Common myeloid progenitor, CD34-positive (primary cell): Measurements from ENCODE around the gene TPST1.

Source experiments
- CTCF ChIA-PET: fragments of 350-600 bp; sonication (Branson Sonifier 250); formaldehyde crosslinking; loops from one replicate; lab custom pipeline; 2021; ENCODE audit warnings: antibody characterized with exemption; lab: Charles Lee
- POLR2A ChIA-PET: fragments of 350-600 bp; sonication (Branson Sonifier 250); formaldehyde crosslinking; loops from one replicate; lab custom pipeline; 2021; ENCODE audit warnings: antibody characterized with exemption; lab: Charles Lee
- DNase-seq, 3 donors: peaks; one replicate each; pipeline versions ENCODE4 v3.0.0 to v3.0.0-alpha.2; 2013
- H3K27ac ChIP-seq, 2 experiments: 1 replicate in 1 of 2; 2 replicates in 1 of 2; pipeline ENCODE4 v1.7.0; 2013; ENCODE audit warnings: inconsistent platforms in 2 of 2, low read length in 2 of 2, mild to moderate bottlenecking in 2 of 2, low read depth in 1 of 2, moderate library complexity in 1 of 2; ENCODE audit not compliant: severe bottlenecking in 2 of 2, insufficient read depth in 1 of 2, poor library complexity in 1 of 2
- H3K27me3 ChIP-seq, 5 experiments: replicated peaks in 2 of 5; 1 replicate in 3 of 5; 2 replicates in 2 of 5; pipeline versions ENCODE4 v1.6.1 to v1.7.0; 2013; ENCODE audit warnings: low read length in 4 of 5, mild to moderate bottlenecking in 2 of 5, moderate library complexity in 2 of 5, inconsistent platforms in 1 of 5; ENCODE audit not compliant: insufficient read depth in 5 of 5, control insufficient read depth in 4 of 5
- H3K36me3 ChIP-seq, 4 experiments: 1 replicate in 2 of 4; 2 replicates in 2 of 4; pipeline versions ENCODE4 v1.6.1 to v1.7.0; 2013; ENCODE audit warnings: low read length in 3 of 4, control low read depth in 1 of 4, mild to moderate bottlenecking in 1 of 4; ENCODE audit not compliant: control insufficient read depth in 4 of 4, insufficient read depth in 4 of 4
- H3K4me1 ChIP-seq, 4 experiments: 1 replicate in 3 of 4; 2 replicates in 1 of 4; pipeline versions ENCODE4 v1.6.1 to v1.7.1; 2013; ENCODE audit warnings: low read length in 3 of 4, mild to moderate bottlenecking in 3 of 4, control low read depth in 1 of 4, inconsistent platforms in 1 of 4, moderate library complexity in 1 of 4; ENCODE audit not compliant: control insufficient read depth in 4 of 4, insufficient read depth in 4 of 4; ENCODE audit errors: control extremely low read depth in 1 of 4
- H3K4me3 ChIP-seq, 7 experiments: 1 replicate in 4 of 7; 2 replicates in 3 of 7; pipeline versions ENCODE4 v1.5.1 to v1.7.0; 2013; ENCODE audit warnings: mild to moderate bottlenecking in 7 of 7, low read length in 6 of 7, moderate library complexity in 6 of 7, inconsistent platforms in 2 of 7, low read depth in 2 of 7, control low read depth in 1 of 7; ENCODE audit not compliant: insufficient read depth in 4 of 7, control insufficient read depth in 1 of 7; ENCODE audit errors: extremely low read depth in 1 of 7
- H3K9me3 ChIP-seq, 5 experiments: 1 replicate in 4 of 5; 2 replicates in 1 of 5; pipeline versions ENCODE4 v1.6.1 to v1.7.1; 2013; ENCODE audit warnings: low read length in 4 of 5, mild to moderate bottlenecking in 2 of 5, inconsistent platforms in 1 of 5, low read depth in 1 of 5, moderate library complexity in 1 of 5; ENCODE audit not compliant: control insufficient read depth in 4 of 5, insufficient read depth in 2 of 5; ENCODE audit errors: control extremely low read depth in 1 of 5
- WGBS: methylation state at CpG from one replicate; pipeline ENCODE4 v1.1.5; 2013; ENCODE audit not compliant: insufficient coverage; 5-methylcytosine and 5-hydroxymethylcytosine counted together

TPST1 gene

GRCh38 chr7:66336760-66337159 lies 131.6 kb downstream of the TPST1 start:
- DNase-seq, result peak in 2 of 3 donors; percentile 22 to 38
- Histone ChIP-seq H3K4me1 (no peaks in the 10 kb centered on the region), H3K27ac (no peak overlapping the region), H3K9me3 (peaks cover 5 to 29% (median 7%) of the 10 kb centered on the region in 5 experiments), H3K4me3 (no peak overlapping the region), H3K27me3 (no peaks in the 10 kb centered on the region), H3K36me3 (peaks cover 0 to 2% (median 0%) of the 10 kb centered on the region in 4 experiments)
- POLR2A ChIA-PET, result no interaction called here
- CTCF ChIA-PET, result interaction anchor here (1.1 kb wide), 1 partner anchor 54 kb away, joined by 3 read pairs; no protein-coding TSS in a partner anchor

- ChIA-PET POLR2A (no interaction called here), CTCF (no interaction called here)
- no peaks in the 10 kb centered on the region for H3K27me3 ChIP-seq
Observed at GRCh38 chr7:66339141-66339540, 134.0 kb downstream of the TPST1 start.

GRCh38 chr7:66344166-66344565 lies 139.0 kb downstream of the TPST1 start:
- WGBS, result no CpG with 5 or more reads among the region's 1 CpG
- H3K9me3 ChIP-seq, result peaks cover under 1 to 8% (median 4%) of the 10 kb centered on the region in 5 experiments
- peak in 1 of 3 donors; percentile 14 for DNase-seq
- peaks cover 9 to 13% (median 11%) of the 10 kb centered on the region in 4 experiments for H3K4me1 ChIP-seq
- POLR2A ChIA-PET, result no interaction called here
- H3K27me3 ChIP-seq, result no peaks in the 10 kb centered on the region
- H3K36me3 ChIP-seq, result peaks cover 0 to 2% (median 0%) of the 10 kb centered on the region in 4 experiments
- H3K27ac ChIP-seq, result no peak overlapping the region
- H3K4me3 ChIP-seq, result no peak overlapping the region
- CTCF ChIA-PET, result no interaction called here

More at GRCh38 chr7:66339141-66339540, 134.0 kb downstream of the TPST1 start:
- H3K9me3 ChIP-seq, result peaks cover 5 to 29% (median 10%) of the 10 kb centered on the region in 5 experiments
- H3K4me1 ChIP-seq, result no peaks in the 10 kb centered on the region
- H3K4me3 ChIP-seq, result no peak overlapping the region
- H3K27ac ChIP-seq, result no peak overlapping the region
- no peak for DNase-seq
- no CpG with 5 or more reads among the region's 1 CpG for WGBS
- peaks cover 0 to 2% (median 0%) of the 10 kb centered on the region in 4 experiments for H3K36me3 ChIP-seq

GRCh38 chr7:66348531-66348930 lies 143.4 kb downstream of the TPST1 start:
- Histone ChIP-seq H3K9me3 (peaks cover 0 to 3% (median 0%) of the 10 kb centered on the region in 5 experiments), H3K4me1 (peaks cover 12 to 19% (median 15%) of the 10 kb centered on the region in 4 experiments), H3K27ac (no peak overlapping the region), H3K36me3 (no peaks in the 10 kb centered on the region), H3K27me3 (no peaks in the 10 kb centered on the region), H3K4me3 (peak overlapping the region in 2 of 7 experiments; percentile 33 to 48)
- DNase-seq, result peak in 1 of 3 donors; percentile 3
- CTCF ChIA-PET, result no interaction called here
- WGBS, result 5% methylated on average over 3 of the region's 4 CpGs
- POLR2A ChIA-PET, result no interaction called here

- Histone ChIP-seq H3K9me3 (peaks cover 0 to 1% (median 0%) of the 10 kb centered on the region in 5 experiments), H3K36me3 (no peaks in the 10 kb centered on the region), H3K4me3 (peak overlapping the region in 2 of 7 experiments; percentile 33 to 48), H3K4me1 (peaks cover 12 to 19% (median 15%) of the 10 kb centered on the region in 4 experiments), H3K27me3 (no peaks in the 10 kb centered on the region), H3K27ac (no peak overlapping the region)
- WGBS, result 50% methylated on average over 3 of the region's 6 CpGs
- CTCF ChIA-PET, result no interaction called here
- peak; percentile 47 to 82 (median 75) for DNase-seq
- POLR2A ChIA-PET, result no interaction called here
Observed at GRCh38 chr7:66348959-66349358, 143.8 kb downstream of the TPST1 start.

- Histone ChIP-seq H3K36me3 (no peaks in the 10 kb centered on the region), H3K9me3 (no peaks in the 10 kb centered on the region), H3K4me3 (no peak overlapping the region), H3K4me1 (peaks cover 12 to 19% (median 15%) of the 10 kb centered on the region in 4 experiments), H3K27ac (no peak overlapping the region), H3K27me3 (no peaks in the 10 kb centered on the region)
- POLR2A ChIA-PET, result no interaction called here
- CTCF ChIA-PET, result interaction anchor here (1.1 kb wide), 1 partner anchor 12 kb away, joined by 4 read pairs; no protein-coding TSS in a partner anchor
- 65% methylated on average over 4 of the region's 4 CpGs for WGBS
- no peak for DNase-seq
Observed at GRCh38 chr7:66352071-66352470, 146.9 kb downstream of the TPST1 start.

- Histone ChIP-seq H3K9me3 (no peaks in the 10 kb centered on the region), H3K27ac (no peak overlapping the region), H3K4me1 (peaks cover 5 to 15% (median 10%) of the 10 kb centered on the region in 4 experiments), H3K36me3 (no peaks in the 10 kb centered on the region), H3K4me3 (no peak overlapping the region), H3K27me3 (no peaks in the 10 kb centered on the region)
- 98% methylated on average over 5 of the region's 5 CpGs for WGBS
- no peak for DNase-seq
- ChIA-PET POLR2A (no interaction called here), CTCF (no interaction called here)
Observed at GRCh38 chr7:66353547-66353946, 148.4 kb downstream of the TPST1 start.
